GM12872 (cell line): Measurements from ENCODE around the gene HTT.

Experiments used
- TF ChIP-seq, protein P1 (sequence below): IDR thresholded peaks from 3 replicates; pipeline ENCODE4 v1.5.1; 2011; ENCODE audit warnings: low read depth, mild to moderate bottlenecking, low read length, moderate library complexity; ENCODE audit not compliant: insufficient read depth

The HTT gene

DNA sequence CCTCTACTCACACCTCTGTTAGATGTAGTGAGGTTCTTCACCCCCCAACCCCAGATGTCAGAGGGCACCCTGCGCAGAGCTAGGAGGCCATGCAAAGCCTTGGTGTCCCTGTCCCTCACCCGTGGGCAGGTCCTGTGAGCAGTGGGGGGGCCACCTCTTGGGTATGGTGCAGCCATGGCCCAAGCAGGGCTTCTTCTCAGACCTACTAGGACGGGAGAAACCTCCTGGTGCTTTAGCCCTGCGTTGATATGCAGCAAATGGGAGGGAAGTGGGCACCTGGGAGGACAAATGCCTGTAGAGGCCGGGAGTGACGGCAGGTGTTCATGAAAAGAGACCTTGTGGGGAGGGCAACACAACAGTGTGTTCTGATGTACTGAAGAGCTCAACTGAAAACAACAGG lies 136.0 kb downstream of the HTT start:
- TF ChIP-seq, protein P1, sequence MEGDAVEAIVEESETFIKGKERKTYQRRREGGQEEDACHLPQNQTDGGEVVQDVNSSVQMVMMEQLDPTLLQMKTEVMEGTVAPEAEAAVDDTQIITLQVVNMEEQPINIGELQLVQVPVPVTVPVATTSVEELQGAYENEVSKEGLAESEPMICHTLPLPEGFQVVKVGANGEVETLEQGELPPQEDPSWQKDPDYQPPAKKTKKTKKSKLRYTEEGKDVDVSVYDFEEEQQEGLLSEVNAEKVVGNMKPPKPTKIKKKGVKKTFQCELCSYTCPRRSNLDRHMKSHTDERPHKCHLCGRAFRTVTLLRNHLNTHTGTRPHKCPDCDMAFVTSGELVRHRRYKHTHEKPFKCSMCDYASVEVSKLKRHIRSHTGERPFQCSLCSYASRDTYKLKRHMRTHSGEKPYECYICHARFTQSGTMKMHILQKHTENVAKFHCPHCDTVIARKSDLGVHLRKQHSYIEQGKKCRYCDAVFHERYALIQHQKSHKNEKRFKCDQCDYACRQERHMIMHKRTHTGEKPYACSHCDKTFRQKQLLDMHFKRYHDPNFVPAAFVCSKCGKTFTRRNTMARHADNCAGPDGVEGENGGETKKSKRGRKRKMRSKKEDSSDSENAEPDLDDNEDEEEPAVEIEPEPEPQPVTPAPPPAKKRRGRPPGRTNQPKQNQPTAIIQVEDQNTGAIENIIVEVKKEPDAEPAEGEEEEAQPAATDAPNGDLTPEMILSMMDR, result no peak

DNA sequence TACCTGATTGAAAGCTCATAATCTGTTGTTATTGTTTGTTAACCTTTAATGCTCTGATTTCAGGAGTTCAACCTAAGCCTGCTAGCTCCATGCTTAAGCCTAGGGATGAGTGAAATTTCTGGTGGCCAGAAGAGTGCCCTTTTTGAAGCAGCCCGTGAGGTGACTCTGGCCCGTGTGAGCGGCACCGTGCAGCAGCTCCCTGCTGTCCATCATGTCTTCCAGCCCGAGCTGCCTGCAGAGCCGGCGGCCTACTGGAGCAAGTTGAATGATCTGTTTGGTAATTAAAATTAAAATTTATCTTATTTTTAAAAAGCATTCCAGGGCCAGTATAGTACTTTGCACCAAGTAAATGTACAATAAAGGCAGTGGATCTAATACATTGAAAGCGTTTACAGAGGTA lies 137.4 kb downstream of the HTT start:
- TF ChIP-seq, protein P1, result no peak

DNA sequence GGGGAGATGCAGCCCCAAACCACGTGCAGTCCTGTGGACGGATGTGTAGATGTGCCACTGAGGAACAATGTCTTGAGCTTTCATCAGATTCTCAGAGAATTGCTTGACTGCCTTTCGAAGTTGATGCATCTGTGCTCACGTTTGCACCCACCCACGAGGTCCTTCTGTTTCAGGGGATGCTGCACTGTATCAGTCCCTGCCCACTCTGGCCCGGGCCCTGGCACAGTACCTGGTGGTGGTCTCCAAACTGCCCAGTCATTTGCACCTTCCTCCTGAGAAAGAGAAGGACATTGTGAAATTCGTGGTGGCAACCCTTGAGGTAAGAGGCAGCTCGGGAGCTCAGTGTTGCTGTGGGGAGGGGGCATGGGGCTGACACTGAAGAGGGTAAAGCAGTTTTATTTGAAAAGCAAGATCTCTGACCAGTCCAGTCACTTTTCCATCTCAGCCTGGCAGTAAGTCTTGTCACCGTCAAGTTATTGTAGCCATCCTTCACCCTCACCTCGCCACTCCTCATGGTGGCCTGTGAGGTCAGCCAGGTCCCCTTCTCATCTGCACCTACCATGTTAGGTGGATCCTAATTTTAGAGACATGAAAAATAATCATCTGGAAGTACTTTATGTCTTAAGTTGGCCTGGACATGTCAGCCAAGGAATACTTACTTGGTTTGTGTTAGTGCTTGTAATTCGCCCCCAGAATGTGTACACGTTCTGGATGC lies 138.1 kb downstream of the HTT start:
- TF ChIP-seq, protein P1, result no peak

DNA sequence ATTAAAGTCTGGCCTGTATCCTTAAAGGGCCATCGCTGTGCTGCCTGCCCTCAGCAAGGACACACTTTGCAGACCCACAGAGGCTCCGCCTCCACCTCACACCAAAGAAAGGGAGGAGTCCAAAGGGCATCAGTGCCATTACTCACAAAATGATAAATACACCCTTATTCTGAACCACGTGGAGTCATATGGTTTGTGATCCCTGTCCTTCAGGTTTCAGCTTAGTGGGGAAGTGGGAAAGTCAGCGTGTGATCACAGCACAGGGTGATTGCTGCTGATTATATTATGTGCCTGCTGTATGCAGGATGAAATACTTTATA lies 138.6 kb downstream of the HTT start:
- TF ChIP-seq, protein P1, result no peak

DNA sequence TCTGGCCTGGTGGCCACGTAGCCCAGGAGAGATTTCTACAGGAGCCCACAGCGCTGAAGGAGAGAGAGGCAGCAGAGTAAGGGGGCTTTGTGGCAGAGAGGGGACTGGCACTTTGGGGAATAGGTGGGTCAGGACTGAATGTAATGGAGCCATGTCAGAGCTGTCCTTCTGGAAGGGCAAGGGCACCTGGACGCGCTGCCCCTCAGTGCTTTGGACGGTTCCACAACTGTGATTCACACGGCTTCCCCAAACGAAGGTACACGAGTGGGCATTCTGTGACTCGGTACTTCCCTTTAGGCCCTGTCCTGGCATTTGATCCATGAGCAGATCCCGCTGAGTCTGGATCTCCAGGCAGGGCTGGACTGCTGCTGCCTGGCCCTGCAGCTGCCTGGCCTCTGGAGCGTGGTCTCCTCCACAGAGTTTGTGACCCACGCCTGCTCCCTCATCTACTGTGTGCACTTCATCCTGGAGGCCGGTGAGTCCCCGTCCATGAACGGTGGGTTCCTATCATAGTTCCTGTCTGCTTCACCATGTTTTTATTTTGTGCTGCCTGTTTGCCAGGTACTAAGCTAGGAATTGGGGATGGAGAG lies 139.3 kb downstream of the HTT start:
- TF ChIP-seq, protein P1, result no peak

DNA sequence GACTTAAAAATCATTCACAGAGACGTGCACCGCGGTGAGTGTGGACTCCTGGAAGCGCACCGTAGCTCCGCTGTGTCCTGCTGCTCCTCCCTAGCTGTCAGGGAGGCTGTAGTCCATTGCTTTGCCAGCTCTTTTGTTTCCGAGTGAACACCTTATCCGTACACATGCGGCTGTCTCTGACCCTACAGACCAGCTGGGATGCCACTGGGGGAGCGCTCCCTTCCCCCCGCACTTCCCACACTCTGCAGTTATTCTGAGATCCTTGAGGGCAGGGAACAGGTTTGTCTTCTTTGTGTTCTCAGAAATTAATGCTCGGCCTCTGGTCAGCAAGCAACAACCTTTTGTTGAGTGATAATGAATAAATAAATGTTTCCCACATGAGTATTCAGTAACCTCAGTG lies 140.8 kb downstream of the HTT start:
- TF ChIP-seq, protein P1, result no peak

DNA sequence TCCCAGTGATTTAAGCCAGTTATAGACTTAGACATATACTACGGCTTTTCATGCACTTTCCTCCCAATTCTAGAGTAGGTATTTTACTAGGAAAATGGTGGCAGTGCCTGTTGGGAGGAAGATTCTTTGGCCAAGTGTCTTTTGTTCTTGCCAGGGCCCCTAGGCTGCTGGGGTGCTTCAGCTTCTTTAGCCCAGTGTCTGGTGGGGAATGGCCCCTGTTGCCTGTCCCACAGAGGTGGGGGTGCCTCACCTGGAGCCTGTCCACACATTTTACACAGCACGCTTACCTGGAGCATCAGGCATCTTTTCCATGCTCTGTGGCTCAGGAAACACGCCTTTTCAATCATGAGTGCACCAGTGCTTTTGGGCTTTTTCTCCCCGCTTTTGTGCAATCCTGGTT lies 141.3 kb downstream of the HTT start:
- TF ChIP-seq, protein P1, result no peak
